ENCODE measurements around the gene PARP12.

DNA sequence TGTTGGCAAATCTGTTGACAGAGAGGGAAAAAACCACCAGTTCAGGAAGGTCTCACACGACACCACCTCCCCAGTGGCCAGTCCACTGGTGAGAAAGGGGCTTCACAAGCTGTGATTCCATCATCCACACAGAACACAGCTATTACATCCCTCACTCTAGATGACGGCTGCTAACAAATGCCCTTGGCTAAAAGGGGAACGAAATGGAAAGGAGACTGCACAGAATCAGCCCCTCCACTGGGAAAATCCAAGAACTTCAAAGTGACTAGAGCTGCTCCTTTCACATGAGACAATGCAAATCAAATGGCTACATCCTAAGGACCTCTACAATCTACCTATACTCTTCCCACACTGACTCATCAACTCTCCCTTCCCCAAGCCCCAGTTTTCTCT, 5.6 kb downstream of the PARP12 start:
- TF ChIP-seq, protein P1, sequence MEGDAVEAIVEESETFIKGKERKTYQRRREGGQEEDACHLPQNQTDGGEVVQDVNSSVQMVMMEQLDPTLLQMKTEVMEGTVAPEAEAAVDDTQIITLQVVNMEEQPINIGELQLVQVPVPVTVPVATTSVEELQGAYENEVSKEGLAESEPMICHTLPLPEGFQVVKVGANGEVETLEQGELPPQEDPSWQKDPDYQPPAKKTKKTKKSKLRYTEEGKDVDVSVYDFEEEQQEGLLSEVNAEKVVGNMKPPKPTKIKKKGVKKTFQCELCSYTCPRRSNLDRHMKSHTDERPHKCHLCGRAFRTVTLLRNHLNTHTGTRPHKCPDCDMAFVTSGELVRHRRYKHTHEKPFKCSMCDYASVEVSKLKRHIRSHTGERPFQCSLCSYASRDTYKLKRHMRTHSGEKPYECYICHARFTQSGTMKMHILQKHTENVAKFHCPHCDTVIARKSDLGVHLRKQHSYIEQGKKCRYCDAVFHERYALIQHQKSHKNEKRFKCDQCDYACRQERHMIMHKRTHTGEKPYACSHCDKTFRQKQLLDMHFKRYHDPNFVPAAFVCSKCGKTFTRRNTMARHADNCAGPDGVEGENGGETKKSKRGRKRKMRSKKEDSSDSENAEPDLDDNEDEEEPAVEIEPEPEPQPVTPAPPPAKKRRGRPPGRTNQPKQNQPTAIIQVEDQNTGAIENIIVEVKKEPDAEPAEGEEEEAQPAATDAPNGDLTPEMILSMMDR (IDR thresholded peaks at IDR 0.05) = no peak
- TF ChIP-seq POLR2A (IDR thresholded peaks at IDR 0.05) = no peak
